K562 (cell line): ENCODE results near the gene SLC35E2B. TPM values are rescaled to one million over a fixed set of nuclear protein-coding genes. Genes with fewer than 3 reads are reported as not detected.
"Not testable (repeated sequence)": the region's sequence is repeated elsewhere in the genome, so short reads cannot be mapped to it uniquely, and the experiment has no call there.

ENCODE experiments used
- ATAC-seq: fragments of 200-7000 bp; cut with Tn5 transposase; 3 replicates; pipeline ENCODE4 v1.9.1; 2020; ENCODE audit warnings: moderate library complexity
- BruUV-seq: library from RNA; stranded (reverse); fragments of 400-500 nt; replicated peaks from 2 replicates; lab custom pipeline; 2021; lab: Mats Ljungman, UMichigan
- CTCF ChIA-PET: fragments of 300-600 bp; formaldehyde crosslinking; extraction: SDS; loops from one replicate; lab custom pipeline; 2021; ENCODE audit warnings: low intra/inter-chr PET ratio; lab: Yijun Ruan, JAX
- POLR2A ChIA-PET: fragments of 300-600, 350-650 bp; sonication (Branson Sonifier 250); formaldehyde crosslinking; extraction: SDS; loops from one replicate; lab custom pipeline; 2021; ENCODE audit warnings: antibody characterized with exemption, inconsistent platforms; lab: Yijun Ruan, JAX
- DNase-seq, 4 experiments: peaks; one replicate each; pipeline versions ENCODE4 v3.0.0 to v3.0.0-alpha.2; 2011 to 2018; ENCODE audit warnings: low spot score in 3 of 4, mixed read lengths in 3 of 4; ENCODE audit errors: extremely low read depth in 1 of 4
- FAIRE-seq: peaks from 2 replicates; lab custom pipeline; 2011; peaks lifted over from hg19 to GRCh38; lab: Jason Lieb, UNC
- H2AFZ ChIP-seq: 2 replicates; pipeline ENCODE4 v1.6.0; 2011; ENCODE audit warnings: low read depth, low read length, control low read depth, inconsistent platforms
- H3K27ac ChIP-seq: fragments of 200-600 bp; 3 replicates; pipeline ENCODE4 v1.8.0; 2011; ENCODE audit warnings: low read depth, mild to moderate bottlenecking, control low read depth, inconsistent platforms, low read length, moderate library complexity, mixed read lengths; ENCODE audit errors: extremely low read depth
- H3K27me3 ChIP-seq, 2 experiments: fragments of 300-600 bp in 1 of 2; 2 replicates in 1 of 2; 3 replicates in 1 of 2; pipeline versions ENCODE4 v1.6.0 to v1.8.0; 2011; ENCODE audit warnings: inconsistent platforms in 2 of 2, low read length in 2 of 2, mild to moderate bottlenecking in 1 of 2, mixed read lengths in 1 of 2, moderate library complexity in 1 of 2; ENCODE audit not compliant: control insufficient read depth in 2 of 2, insufficient read depth in 2 of 2
- H3K36me3 ChIP-seq: fragments of 300-600 bp; 3 replicates; pipeline ENCODE4 v1.8.0; 2011; ENCODE audit warnings: mild to moderate bottlenecking, low read length, inconsistent platforms; ENCODE audit not compliant: control insufficient read depth, insufficient read depth
- H3K4me1 ChIP-seq, 2 experiments: fragments of 200-600 bp in 1 of 2; replicated peaks in 1 of 2; 2 replicates in 1 of 2; 3 replicates in 1 of 2; pipeline versions ENCODE4 v1.5.1 to v1.8.0; 2011; ENCODE audit warnings: inconsistent platforms in 2 of 2, low read length in 2 of 2, mild to moderate bottlenecking in 1 of 2, mixed read lengths in 1 of 2, moderate library complexity in 1 of 2; ENCODE audit not compliant: control insufficient read depth in 2 of 2, insufficient read depth in 2 of 2
- H3K4me2 ChIP-seq: 2 replicates; pipeline ENCODE4 v1.6.1; 2011; ENCODE audit warnings: low read length, control low read depth, inconsistent platforms, mixed read lengths; ENCODE audit not compliant: insufficient read depth
- H3K4me3 ChIP-seq: fragments of 200-600 bp; sonication (generic), shearing (Covaris generic); 2 replicates; pipeline ENCODE4 v1.5.1; 2016; ENCODE audit warnings: control low read depth, inconsistent platforms
- H3K79me2 ChIP-seq: fragments of 200-600 bp; 3 replicates; pipeline ENCODE4 v1.8.0; 2011; ENCODE audit warnings: low read length, inconsistent platforms; ENCODE audit not compliant: control insufficient read depth, insufficient read depth
- H3K9ac ChIP-seq, 2 experiments: 2 replicates each; pipeline versions ENCODE4 v1.6.0 to v1.6.1; 2011; ENCODE audit warnings: low read depth in 2 of 2, low read length in 2 of 2, control low read depth in 1 of 2, inconsistent platforms in 1 of 2, mild to moderate bottlenecking in 1 of 2, mixed read lengths in 1 of 2; ENCODE audit not compliant: insufficient read depth in 1 of 2
- H3K9me1 ChIP-seq: one replicate; pipeline ENCODE4 v1.6.0; 2011; ENCODE audit warnings: inconsistent platforms, mild to moderate bottlenecking, low read length, moderate library complexity; ENCODE audit not compliant: control insufficient read depth, insufficient read depth
- H3K9me3 ChIP-seq: replicated peaks from 2 replicates; pipeline ENCODE4 v1.5.1; 2011; ENCODE audit warnings: low read depth, low read length, inconsistent platforms; ENCODE audit not compliant: control insufficient read depth, insufficient read depth
- H4K20me1 ChIP-seq: replicated peaks from 2 replicates; pipeline ENCODE4 v1.6.1; 2011; ENCODE audit warnings: low read length, inconsistent platforms, mixed read lengths; ENCODE audit not compliant: control insufficient read depth, insufficient read depth
- POLR2AphosphoS2 ChIP-seq: IDR thresholded peaks from 2 replicates; pipeline ENCODE4 v1.6.1; 2012; ENCODE audit warnings: low read length, improper control_type of control experiment
- POLR2G ChIP-seq: fragments of 200-400 bp; formaldehyde crosslinking; IDR thresholded peaks from 2 replicates; pipeline ENCODE4 v1.6.1; 2017; ENCODE audit warnings: low read depth, mild to moderate bottlenecking, antibody characterized with exemption, low read length, moderate library complexity
- WGBS: fragments of 100-300 bp; shearing (Covaris generic); methylation state at CpG from one replicate; pipeline ENCODE4 v1.1.6; 2016; ENCODE audit warnings: low coverage, mixed read lengths; ENCODE audit not compliant: insufficient coverage; ENCODE audit errors: missing lambda C conversion rate; 5-methylcytosine and 5-hydroxymethylcytosine counted together
- in situ Hi-C: fragments of 300-500 bp; cut with MboI; formaldehyde crosslinking; loops from 4 replicates; pipeline ENCODE4 v1.15.0; 2018; ENCODE audit warnings: inconsistent platforms, mixed read lengths
- intact Hi-C: fragments of 100-400 bp; cut with micrococcal nuclease; formaldehyde crosslinking; loops from 2 replicates; pipeline ENCODE4 v1.14.2; 2022
- polyA plus RNA-seq, 8 experiments: library from polyadenylated mRNA; depleted of rRNA in 4 of 8; stranded (reverse) in 5 of 8; unstranded in 3 of 8; fragments of >200 nt; fragmentation: Nextera tagmentation in 2 of 8; fragmentation: Illumina TruSeq in 1 of 8; extraction: Ambion mirVana in 2 of 8; extraction: Trizol in 1 of 8; gene quantifications; 2 replicates each; pipeline versions ENCODE4 v1.2.1 to v1.2.3, GENCODE V29; 2011 to 2014; ENCODE audit warnings: inconsistent platforms in 1 of 8, missing spikeins in 1 of 8
- total RNA-seq, 7 experiments: library from RNA; depleted of rRNA in 6 of 7; stranded (reverse); fragments of >200 nt in 6 of 7; fragmentation: Illumina TruSeq in 2 of 7; extraction: Trizol in 2 of 7; gene quantifications; 2 replicates each; pipeline versions ENCODE4 v1.2.1 to v1.2.3, GENCODE V29; 2011 to 2021; ENCODE audit warnings: low replicate concordance in 1 of 7

SLC35E2B gene
- total and polyA plus RNA-seq, 9 of the 15 experiments (the other 6 are each of a cell fraction or from before 2014, with no cell fraction given): 4.7 to 44.6 (median 20.7) TPM

- Histone ChIP-seq H3K9ac (peak overlapping the region in 1 of 2 experiments; percentile 57; a peak in 2 of 4 replicates), H3K36me3 (peaks cover 2% of the 10 kb centered on the region; the same call in 1 of the 3 replicates), H3K9me1 (peaks cover 6% of the 10 kb centered on the region), H3K4me3 (no peak overlapping the region), H2AFZ (no peak overlapping the region), H3K27ac (no peak overlapping the region; the same call in 2 of the 3 replicates), H3K4me2 (no peak overlapping the region), H3K79me2 (peaks cover 21% of the 10 kb centered on the region), H3K27me3 (no peaks in the 10 kb centered on the region), H4K20me1 (0 out of 2 replicates have a peak, but pooled peaks cover 2% of the 10 kb centered on the region), H3K4me1 (peaks cover 3 to 25% of the 10 kb centered on the region in 2 experiments; a peak in 4 of 5 replicates), H3K9me3 (no peaks in the 10 kb centered on the region; the same call in 1 of the 2 replicates)
- no TSS peak for BruUV-seq
- in situ Hi-C loops: no loop called here
- ChIA-PET CTCF (no interaction called here), POLR2A (interaction anchor here (0.6 kb wide), 2 partner anchors 94 to 208 kb away, joined by 3 read pairs; no protein-coding TSS in a partner anchor)
- TF ChIP-seq POLR2AphosphoS2: no peak
- TF ChIP-seq POLR2G: peak; percentile 45; the same call in 1 of the 2 replicates
- WGBS: 93% methylated on average over 39 of the region's 39 CpGs
- DNase-seq (peak in 2 of 4 experiments; percentile 10 to 13), ATAC-seq (no peak), FAIRE-seq (no peak)
- intact Hi-C loops: no loop called here
These were observed 14.6 kb downstream of the SLC35E2B start for GRCh38 chr1:1677718-1678580.

- DNase-seq, ATAC-seq, H2AFZ ChIP-seq, H3K4me2 ChIP-seq, H3K27me3 ChIP-seq, H3K27ac ChIP-seq, POLR2A ChIA-PET, H3K9ac ChIP-seq, H3K4me3 ChIP-seq, H4K20me1 ChIP-seq, intact Hi-C loops, H3K9me3 ChIP-seq, CTCF ChIA-PET, H3K9me1 ChIP-seq, FAIRE-seq, BruUV-seq, in situ Hi-C loops: not testable (repeated sequence)
- 93% methylated on average over 3 of the region's 21 CpGs for WGBS
- Histone ChIP-seq H3K79me2 (peaks cover 21% of the 10 kb centered on the region), H3K36me3 (peaks cover 11% of the 10 kb centered on the region; the same call in 2 of the 3 replicates), H3K4me1 (peaks cover 3 to 25% of the 10 kb centered on the region in 2 experiments; a peak in 4 of 5 replicates)
These were observed 16.5 kb downstream of the SLC35E2B start for GRCh38 chr1:1676087-1676486.

- H3K27ac ChIP-seq, H3K9me1 ChIP-seq, H4K20me1 ChIP-seq, H3K4me2 ChIP-seq, H3K9me3 ChIP-seq, POLR2A ChIA-PET, intact Hi-C loops, H3K9ac ChIP-seq, DNase-seq, CTCF ChIA-PET, H3K27me3 ChIP-seq, H3K4me3 ChIP-seq, BruUV-seq, H2AFZ ChIP-seq, ATAC-seq, in situ Hi-C loops: not testable (repeated sequence)
- peaks cover 16% of the 10 kb centered on the region; the same call in 2 of the 3 replicates for H3K36me3 ChIP-seq
- FAIRE-seq: peak; percentile 29
- H3K4me1 ChIP-seq: peaks cover 0 to 20% of the 10 kb centered on the region in 2 experiments; a peak in 3 of 5 replicates
- peaks cover 15% of the 10 kb centered on the region for H3K79me2 ChIP-seq
- WGBS: 100% methylated on average over 3 of the region's 18 CpGs
These were observed 17.4 kb downstream of the SLC35E2B start for GRCh38 chr1:1675218-1675617.
